GM12878 (cell line): ENCODE results near the gene REEP3. TPM values are rescaled to one million over a fixed set of nuclear protein-coding genes. Genes with fewer than 3 reads are reported as not detected.

Experiments used
- ATAC-seq: fragments of 200-7000 bp; cut with Tn5 transposase; 3 replicates; pipeline ENCODE4 v1.9.1; 2020; ENCODE audit warnings: mild to moderate bottlenecking, moderate library complexity
- BruUV-seq: library from RNA; stranded (reverse); fragments of 400-500 nt; replicated peaks from 2 replicates; lab custom pipeline; 2021; lab: Mats Ljungman, UMichigan
- CTCF ChIA-PET: fragments of 300-600 bp; sonication (Branson Sonifier 250); formaldehyde crosslinking; extraction: SDS; loops from one replicate; lab custom pipeline; 2021; ENCODE audit warnings: inconsistent platforms; lab: Yijun Ruan, JAX
- POLR2A ChIA-PET: fragments of 350-600 bp; formaldehyde crosslinking; extraction: SDS; loops from one replicate; lab custom pipeline; 2021; ENCODE audit warnings: inconsistent platforms; lab: Charles Lee
- RAD21 ChIA-PET: fragments of 300-600 bp; sonication (Branson Sonifier 250); formaldehyde crosslinking; loops from one replicate; lab custom pipeline; 2023; ENCODE audit warnings: antibody characterized with exemption; ENCODE audit not compliant: unreplicated experiment; lab: Charles Lee
- SMC1A ChIA-PET: fragments of 300-600 bp; sonication (Branson Sonifier 250); formaldehyde crosslinking; loops from one replicate; lab custom pipeline; 2023; ENCODE audit not compliant: unreplicated experiment, uncharacterized antibody; lab: Charles Lee
- DNase-seq: peaks from one replicate; pipeline ENCODE4 v3.0.0-alpha.2; 2011; ENCODE audit warnings: low read depth, low spot score
- FAIRE-seq: peaks from 3 replicates; lab custom pipeline; 2011; peaks lifted over from hg19 to GRCh38; lab: Jason Lieb, UNC
- H2AFZ ChIP-seq: 2 replicates; pipeline ENCODE4 v1.6.0; 2011; ENCODE audit warnings: low read depth, low read length, control low read depth; ENCODE audit not compliant: control insufficient read depth
- H3K27ac ChIP-seq: 2 replicates; pipeline ENCODE4 v1.5.1; 2011; ENCODE audit warnings: control low read depth; ENCODE audit not compliant: control insufficient read depth, insufficient read depth
- H3K27me3 ChIP-seq, 2 experiments: replicated peaks in 1 of 2; 2 replicates each; pipeline versions ENCODE4 v1.6.0 to v1.6.1; 2011; ENCODE audit warnings: low read length in 1 of 2; ENCODE audit not compliant: control insufficient read depth in 2 of 2, insufficient read depth in 2 of 2
- H3K36me3 ChIP-seq, 2 experiments: 2 replicates each; pipeline ENCODE4 v1.5.1; 2011; ENCODE audit warnings: low read length in 1 of 2; ENCODE audit not compliant: control insufficient read depth in 2 of 2, insufficient read depth in 2 of 2
- H3K4me1 ChIP-seq: 2 replicates; pipeline ENCODE4 v1.6.1; 2011; ENCODE audit warnings: mild to moderate bottlenecking, low read length, moderate library complexity, mixed read lengths; ENCODE audit not compliant: control insufficient read depth, insufficient read depth
- H3K4me2 ChIP-seq: 2 replicates; pipeline ENCODE4 v1.6.0; 2011; ENCODE audit warnings: control low read depth; ENCODE audit not compliant: control insufficient read depth, insufficient read depth
- H3K4me3 ChIP-seq: fragments of 200-600 bp; sonication (generic); 2 replicates; pipeline ENCODE4 v1.5.1; 2016
- H3K79me2 ChIP-seq: 2 replicates; pipeline ENCODE4 v1.6.0; 2011; ENCODE audit warnings: low read length; ENCODE audit not compliant: control insufficient read depth, insufficient read depth
- H3K9ac ChIP-seq: 2 replicates; pipeline ENCODE4 v1.8.0; 2011; ENCODE audit warnings: low read length, control low read depth, mixed read lengths; ENCODE audit not compliant: control insufficient read depth, insufficient read depth
- H3K9me3 ChIP-seq: replicated peaks from 3 replicates; pipeline ENCODE4 v1.5.1; 2011; ENCODE audit warnings: mild to moderate bottlenecking, low read length; ENCODE audit not compliant: control insufficient read depth, insufficient read depth
- H4K20me1 ChIP-seq: 2 replicates; pipeline ENCODE4 v1.6.0; 2011; ENCODE audit not compliant: control insufficient read depth, insufficient read depth
- NKRF ChIP-seq: fragments of 450-650 bp; conservative IDR thresholded peaks from 2 replicates; pipeline ENCODE4 v1.6.1; 2017; ENCODE audit warnings: mild to moderate bottlenecking, moderate library complexity
- RAD21 ChIP-seq: IDR thresholded peaks from 2 replicates; pipeline ENCODE4 v1.6.1; 2011; ENCODE audit warnings: mild to moderate bottlenecking, low read depth, low read length, moderate library complexity; ENCODE audit not compliant: insufficient read depth
- SUPT20H ChIP-seq: IDR thresholded peaks from 2 replicates; pipeline ENCODE4 v1.6.1; 2011; ENCODE audit warnings: low read depth, mild to moderate bottlenecking, low read length, moderate library complexity, borderline replicate concordance; ENCODE audit not compliant: control insufficient read depth
- ZNF207 ChIP-seq: fragments of 450-650 bp; IDR thresholded peaks from 2 replicates; pipeline ENCODE4 v1.6.1; 2014; ENCODE audit warnings: antibody characterized with exemption, mild to moderate bottlenecking, borderline replicate concordance
- ZZZ3 ChIP-seq: IDR thresholded peaks from 2 replicates; pipeline ENCODE4 v1.6.1; 2011; ENCODE audit warnings: low read depth; ENCODE audit not compliant: control insufficient read depth, insufficient read length
- WGBS: methylation state at CpG from one replicate; pipeline ENCODE4 v1.1.6; 2016; ENCODE audit warnings: low lambda C conversion rate; ENCODE audit not compliant: insufficient replicate concordance, insufficient coverage; ENCODE audit errors: missing lambda C conversion rate; 5-methylcytosine and 5-hydroxymethylcytosine counted together
- in situ Hi-C: fragments of 300-500 bp; cut with MboI; formaldehyde crosslinking; loops from 9 replicates; pipeline ENCODE4 v1.14.3; 2018; ENCODE audit warnings: mixed read lengths
- intact Hi-C: fragments of 100-400 bp; cut with micrococcal nuclease; formaldehyde crosslinking; loops from one replicate; pipeline ENCODE4 v1.14.2; 2022; ENCODE audit not compliant: unreplicated experiment
- polyA plus RNA-seq, 11 experiments: library from polyadenylated mRNA; depleted of rRNA in 4 of 11; unstranded in 6 of 11; stranded (reverse) in 5 of 11; fragments of >200 nt; fragmentation: Nextera tagmentation in 4 of 11; fragmentation: Illumina TruSeq in 1 of 11; extraction: Ambion mirVana in 4 of 11; extraction: Trizol in 1 of 11; gene quantifications; 1 replicate in 1 of 11; 2 replicates in 10 of 11; pipeline versions ENCODE4 v1.2.1 to v1.2.3, GENCODE V29; 2011 to 2016; ENCODE audit warnings: inconsistent platforms in 2 of 11, missing spikeins in 2 of 11, low read depth in 1 of 11
- total RNA-seq, 4 experiments: library from RNA; depleted of rRNA in 3 of 4; stranded (reverse); fragments of >200 nt in 3 of 4; fragmentation: Illumina TruSeq in 1 of 4; extraction: Trizol in 1 of 4; gene quantifications; 2 replicates each; pipeline versions ENCODE4 v1.2.1 to v1.2.3, GENCODE V29; 2013 to 2021

REEP3 gene
- total and polyA plus RNA-seq, 10 of the 15 experiments (the other 5 are each of a cell fraction or from before 2014, with no cell fraction given) = 4.9 to 25.9 (median 16.2) TPM

GRCh38 chr10:63573068-63573697 lies 52.0 kb downstream of the REEP3 start (continued):
- no peak for TF ChIP-seq NKRF
- TF ChIP-seq RAD21 = no peak

DNA sequence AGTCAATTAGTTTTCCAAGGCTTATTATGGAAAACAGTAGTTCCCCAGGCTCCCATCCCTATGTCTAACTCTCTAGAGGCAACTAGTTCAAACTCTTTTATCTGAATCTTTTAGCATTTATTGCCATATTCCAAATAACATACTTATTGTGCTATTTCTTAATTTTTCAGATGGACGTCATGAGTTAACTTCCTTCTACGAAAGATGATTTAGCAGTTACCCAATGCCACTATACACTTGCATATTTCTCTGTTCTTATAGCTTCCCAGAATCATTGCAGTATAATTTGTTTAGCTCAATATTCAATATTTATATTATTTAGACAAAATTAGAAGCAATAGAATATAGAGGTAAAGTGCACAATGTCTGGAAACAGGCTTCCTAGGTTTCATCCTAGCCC lies 52.8 kb downstream of the REEP3 start:
- POLR2A ChIA-PET = no interaction called here
- Histone ChIP-seq H2AFZ (no peak overlapping the region), H3K4me1 (peaks cover 4% of the 10 kb centered on the region; the same call in 1 of the 2 replicates), H3K4me2 (no peak overlapping the region; the same call in 1 of the 2 replicates), H3K9ac (no peak overlapping the region), H3K9me3 (no peaks in the 10 kb centered on the region), H3K36me3 (peaks cover 0 to 3% of the 10 kb centered on the region in 2 experiments; a peak in 1 of 4 replicates), H3K4me3 (no peak overlapping the region), H3K27ac (no peak overlapping the region), H4K20me1 (no peaks in the 10 kb centered on the region), H3K79me2 (no peaks in the 10 kb centered on the region), H3K27me3 (no peaks in the 10 kb centered on the region)
- TF ChIP-seq SUPT20H = no peak
- no peak for TF ChIP-seq ZNF207
- no peak for TF ChIP-seq ZZZ3
- FAIRE-seq (no peak), ATAC-seq (no peak), DNase-seq (no peak)
- intact Hi-C loops (no loop called here), in situ Hi-C loops (no loop called here)
- CTCF ChIA-PET = interaction anchor here (0.8 to 1.0 kb wide), 4 partner anchors 15 to 296 kb away, joined by 3 to 4 read pairs (median 3); no protein-coding TSS in a partner anchor
- WGBS = 70% methylated on average over 2 of the region's 2 CpGs
- SMC1A ChIA-PET = interaction anchor here (0.6 to 1.1 kb wide), 5 partner anchors 10 to 162 kb away, joined by 3 read pairs; no protein-coding TSS in a partner anchor
- RAD21 ChIA-PET = interaction anchor here (1.0 kb wide), 1 partner anchor 408 kb away, joined by 3 read pairs; no protein-coding TSS in a partner anchor
- BruUV-seq = no TSS peak
